ENCODE results near the gene LRRC36.
"Not testable (repeated sequence)": the region's sequence is repeated elsewhere in the genome, so short reads cannot be mapped to it uniquely, and the experiment has no call there.

LRRC36 gene

GRCh38 chr16:67405336-67405735 lies 78.7 kb downstream of the LRRC36 start:
- no peak for DNase-seq

DNA sequence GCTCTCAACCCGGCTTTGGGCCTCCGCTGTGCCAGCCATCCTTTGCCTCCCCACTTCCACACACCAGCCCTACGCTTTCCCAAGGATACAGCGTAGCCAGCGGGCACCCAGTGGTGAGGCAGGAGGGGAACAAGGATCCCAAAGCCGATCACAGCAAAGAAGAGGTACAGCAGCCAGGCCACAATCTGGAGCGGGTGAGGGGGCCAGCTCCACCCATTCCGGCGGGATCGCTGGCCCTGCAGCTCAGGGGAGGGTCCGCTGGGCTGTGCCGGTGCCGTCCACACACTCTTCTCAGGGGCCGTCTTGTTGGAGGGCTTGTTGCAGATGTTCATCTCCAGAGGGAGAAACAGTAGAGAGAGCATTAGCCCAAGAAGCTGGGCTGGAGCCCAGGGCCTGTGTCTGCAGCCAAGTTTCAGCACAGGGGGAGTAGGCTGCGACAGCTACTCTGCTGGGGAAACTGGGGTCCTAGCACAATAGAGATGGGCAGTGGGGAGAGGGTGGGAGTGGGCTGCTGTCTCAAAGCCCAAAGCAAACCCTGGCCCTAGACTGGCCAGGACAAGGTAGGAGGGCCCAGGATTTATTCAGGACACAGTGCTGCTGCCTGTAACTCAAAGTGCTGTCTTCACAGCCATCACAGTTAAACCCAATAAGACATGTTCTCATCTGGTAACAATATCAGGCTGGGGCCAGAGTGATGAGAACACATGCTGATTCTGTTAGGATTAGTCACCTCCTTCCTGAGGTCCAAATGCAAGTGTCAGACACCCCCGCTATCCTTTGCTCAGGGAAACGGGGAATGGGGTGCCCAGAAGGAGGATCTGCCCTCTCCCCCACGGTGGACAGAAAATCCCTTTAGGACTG lies 79.7 kb downstream of the LRRC36 start:
- DNase-seq, result no peak

DNA sequence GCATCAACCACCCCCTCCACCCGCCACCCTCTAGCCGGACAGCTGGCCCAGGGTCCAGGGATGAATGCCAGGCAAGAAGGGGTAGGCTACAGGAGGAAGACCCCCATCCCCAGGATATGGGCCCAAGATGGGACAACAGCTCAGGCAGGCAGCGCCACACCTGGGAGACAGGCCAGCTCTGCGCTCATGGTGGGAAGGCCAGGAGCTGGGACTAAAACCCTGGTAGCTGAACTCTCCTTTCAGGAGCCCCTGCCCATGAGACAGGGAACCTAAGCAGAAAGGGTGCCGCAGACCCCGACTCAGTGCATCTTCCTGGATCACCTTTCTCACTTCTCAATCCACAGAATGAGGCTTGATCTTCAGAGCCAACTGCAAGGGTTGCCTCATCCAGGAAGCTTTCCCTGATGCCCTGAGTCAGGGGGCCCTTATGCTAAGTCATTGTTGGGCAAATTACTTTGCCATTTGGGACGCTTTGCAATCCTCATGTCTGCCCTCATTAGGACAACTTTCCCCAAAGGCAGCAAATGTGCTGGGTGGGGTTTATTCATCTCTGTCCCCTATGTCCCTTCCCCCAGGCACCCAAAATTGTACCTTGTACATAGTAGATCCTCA lies 80.7 kb downstream of the LRRC36 start:
- DNase-seq, result no peak

- DNase-seq, result no peak
Measured at GRCh38 chr16:67407788-67408452, 81.3 kb downstream of the LRRC36 start.

- no peak for DNase-seq
Measured at GRCh38 chr16:67409631-67410030, 83.0 kb downstream of the LRRC36 start.

- DNase-seq, result no peak
Measured at GRCh38 chr16:67411339-67411738, 84.7 kb downstream of the LRRC36 start.

DNA sequence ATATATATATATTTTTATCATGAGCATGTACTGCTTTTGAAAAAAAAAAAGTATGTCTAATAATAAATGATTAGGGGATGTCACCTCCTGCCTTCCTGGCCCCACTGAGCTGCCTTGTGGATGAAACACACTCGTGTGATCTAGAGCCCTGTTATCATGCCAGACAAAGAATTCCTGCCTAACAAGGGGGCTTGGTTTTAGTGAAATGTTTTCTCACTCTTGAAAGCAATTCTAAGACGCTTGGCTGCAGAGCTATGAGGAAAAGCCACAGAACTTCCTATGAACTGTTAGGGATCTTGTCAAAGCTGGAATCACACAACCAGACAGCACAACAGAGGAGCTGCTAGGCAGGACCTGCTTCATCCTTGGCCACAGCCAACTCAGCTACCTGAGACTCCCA lies 85.7 kb downstream of the LRRC36 start:
- DNase-seq, result no peak

GRCh38 chr16:67413978-67414911 lies 87.6 kb downstream of the LRRC36 start:
- peak; percentile 77 to 84 for DNase-seq

DNA sequence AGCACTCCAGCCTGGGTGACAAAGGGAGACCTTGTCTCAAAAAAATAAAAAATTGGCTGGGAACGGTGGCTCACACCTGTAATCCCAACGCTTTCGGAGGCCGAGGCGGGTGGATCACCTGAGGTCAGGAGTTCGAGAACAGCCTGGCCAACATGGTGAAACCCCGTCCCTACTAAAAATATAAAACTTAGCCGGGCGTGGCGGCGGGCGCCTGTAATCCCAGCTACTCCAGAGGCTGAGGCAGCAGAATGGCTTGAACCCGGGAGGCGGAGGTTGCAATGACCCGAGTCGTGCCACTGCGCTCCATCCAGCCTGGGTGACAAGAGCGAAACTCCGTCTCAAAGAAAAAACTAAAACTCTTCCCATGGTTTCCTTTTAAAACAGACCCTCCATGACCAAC lies 88.8 kb downstream of the LRRC36 start:
- DNase-seq, result not testable (repeated sequence)

DNA sequence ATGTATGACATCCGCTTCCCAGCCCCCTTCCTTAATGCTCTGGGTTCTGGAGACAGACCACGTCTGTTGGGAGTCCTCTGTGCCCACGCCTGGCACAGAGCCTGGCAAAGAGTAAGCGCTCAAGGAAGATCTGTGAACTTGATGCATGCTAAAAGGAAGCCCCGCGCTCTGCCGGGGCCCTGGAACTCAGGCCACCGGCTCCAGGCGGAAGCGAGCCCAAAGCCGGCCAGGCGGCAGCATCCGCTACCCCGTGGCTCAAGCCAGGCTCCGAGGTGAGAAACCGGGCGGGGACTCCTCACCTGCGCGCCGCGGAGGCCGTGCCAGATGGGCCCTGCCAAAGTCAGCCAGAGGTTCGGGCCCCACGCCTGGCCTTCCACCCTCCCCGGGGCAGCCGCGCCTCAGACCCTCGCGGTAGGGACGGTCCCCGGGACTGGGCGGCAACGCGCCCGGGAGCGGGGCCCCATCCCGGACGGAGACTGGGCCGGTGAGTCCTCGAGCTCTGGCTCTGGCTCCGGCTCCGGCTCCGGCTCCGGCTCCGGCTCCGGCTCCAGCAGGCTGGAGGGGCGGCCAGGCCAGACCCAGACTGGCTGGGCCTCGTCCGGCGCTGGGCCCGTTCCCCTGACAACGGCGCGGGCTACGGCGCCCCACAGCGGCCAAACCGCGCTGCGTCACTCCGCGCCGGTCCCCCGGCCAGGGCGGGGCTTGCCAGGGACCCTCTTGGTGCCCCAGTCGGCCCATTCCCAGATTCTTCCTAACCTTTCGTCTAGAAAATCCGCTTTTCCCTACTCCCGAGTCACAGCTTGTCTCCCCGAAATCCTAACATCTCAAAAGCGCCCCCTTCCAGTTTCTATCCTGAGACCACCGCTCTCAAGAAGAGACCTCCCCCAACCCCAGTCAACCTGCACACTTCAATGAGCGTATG lies 89.5 kb downstream of the LRRC36 start, which contains the start of gene ZDHHC1:
ZDHHC1 (minus strand) TSS at position 606 of the 922 bp plus-strand sequence. CDS start 8,702 bp downstream, outside the sequence.
- DNase-seq, result peak; percentile 35 to 54

- DNase-seq, result no peak
Measured at GRCh38 chr16:67417333-67418061, 90.9 kb downstream of the LRRC36 start.

GRCh38 chr16:67419502-67419901 lies 92.9 kb downstream of the LRRC36 start:
- DNase-seq, result no peak

GRCh38 chr16:67419931-67420330 lies 93.3 kb downstream of the LRRC36 start:
- no peak for DNase-seq

- DNase-seq, result no peak
Measured at GRCh38 chr16:67421030-67421429, 94.4 kb downstream of the LRRC36 start.

DNA sequence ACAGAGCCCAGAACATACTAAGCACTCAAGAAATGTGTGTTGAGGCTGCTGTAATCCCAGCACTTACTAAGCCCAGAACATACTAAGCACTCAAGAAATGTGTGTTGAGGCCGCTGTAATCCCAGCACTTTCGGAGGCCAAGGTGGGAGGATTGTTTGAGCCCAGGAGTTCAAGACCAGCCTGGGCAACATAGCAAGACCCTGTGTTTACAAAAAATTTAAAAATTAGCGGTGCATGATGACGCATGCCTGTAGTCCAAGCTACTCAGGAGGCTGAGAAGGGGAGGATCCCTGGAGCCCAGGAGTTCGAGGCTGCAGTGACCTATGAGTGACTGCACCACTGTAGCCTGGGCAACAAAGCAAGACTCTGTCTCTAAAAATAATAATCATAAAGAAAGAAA lies 96.4 kb downstream of the LRRC36 start:
- no peak for DNase-seq

GRCh38 chr16:67423611-67424260 lies 97.1 kb downstream of the LRRC36 start:
- no peak for DNase-seq

GRCh38 chr16:67424261-67424615 lies 97.6 kb downstream of the LRRC36 start:
- no peak for DNase-seq

DNA sequence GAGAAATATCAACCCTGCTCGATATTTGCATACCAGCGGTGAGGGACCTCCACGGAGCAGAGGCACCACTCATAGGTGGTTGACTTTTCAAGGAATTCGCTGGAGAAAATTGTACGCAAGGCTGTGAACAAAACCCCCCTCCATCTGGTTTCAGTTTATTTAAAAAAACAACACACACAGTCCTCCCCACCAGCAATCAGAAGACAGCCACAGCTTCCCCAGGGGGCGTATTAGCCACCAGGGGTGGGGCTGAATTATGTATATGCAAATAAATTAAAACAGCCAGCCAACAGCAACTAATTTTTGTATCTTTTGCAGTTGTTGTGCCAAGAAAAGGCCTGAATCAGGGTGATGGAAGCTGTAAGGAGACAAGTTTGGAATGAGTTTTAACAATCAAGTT lies 98.4 kb downstream of the LRRC36 start:
- DNase-seq, result no peak

DNA sequence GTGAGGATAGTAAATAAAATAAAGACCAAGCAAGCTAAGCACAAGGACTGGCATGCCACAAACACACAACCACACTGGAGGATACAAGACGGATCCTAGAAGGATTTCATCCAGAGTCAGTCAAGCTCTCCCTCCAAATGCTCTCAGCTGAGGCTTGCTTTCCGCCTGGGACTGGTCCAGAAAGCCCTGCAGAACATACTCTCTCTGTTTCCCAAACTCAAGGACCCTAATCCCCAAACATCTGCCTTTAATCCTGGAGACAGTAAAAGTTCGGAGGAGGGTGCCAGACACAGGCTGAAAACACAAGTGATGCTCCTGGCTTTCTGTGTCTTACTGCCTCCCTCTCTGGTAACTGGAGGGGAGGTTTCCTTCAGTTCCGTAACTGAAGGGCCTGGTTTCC lies 99.0 kb downstream of the LRRC36 start:
- no peak for DNase-seq

- DNase-seq, result no peak
Measured at GRCh38 chr16:67426022-67426421, 99.4 kb downstream of the LRRC36 start.

Data from inflammatory macrophage (primary cell).